Activated gamma-delta T cell treated with Interleukin-2 at 50 U/mL for 16 hours (primary cell): Measurements from ENCODE around the gene SPP2.

Experiments used
- DNase-seq: peaks from one replicate; pipeline ENCODE4 v3.0.0-alpha.2; 2020

SPP2 gene, protein sequence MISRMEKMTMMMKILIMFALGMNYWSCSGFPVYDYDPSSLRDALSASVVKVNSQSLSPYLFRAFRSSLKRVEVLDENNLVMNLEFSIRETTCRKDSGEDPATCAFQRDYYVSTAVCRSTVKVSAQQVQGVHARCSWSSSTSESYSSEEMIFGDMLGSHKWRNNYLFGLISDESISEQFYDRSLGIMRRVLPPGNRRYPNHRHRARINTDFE

DNA sequence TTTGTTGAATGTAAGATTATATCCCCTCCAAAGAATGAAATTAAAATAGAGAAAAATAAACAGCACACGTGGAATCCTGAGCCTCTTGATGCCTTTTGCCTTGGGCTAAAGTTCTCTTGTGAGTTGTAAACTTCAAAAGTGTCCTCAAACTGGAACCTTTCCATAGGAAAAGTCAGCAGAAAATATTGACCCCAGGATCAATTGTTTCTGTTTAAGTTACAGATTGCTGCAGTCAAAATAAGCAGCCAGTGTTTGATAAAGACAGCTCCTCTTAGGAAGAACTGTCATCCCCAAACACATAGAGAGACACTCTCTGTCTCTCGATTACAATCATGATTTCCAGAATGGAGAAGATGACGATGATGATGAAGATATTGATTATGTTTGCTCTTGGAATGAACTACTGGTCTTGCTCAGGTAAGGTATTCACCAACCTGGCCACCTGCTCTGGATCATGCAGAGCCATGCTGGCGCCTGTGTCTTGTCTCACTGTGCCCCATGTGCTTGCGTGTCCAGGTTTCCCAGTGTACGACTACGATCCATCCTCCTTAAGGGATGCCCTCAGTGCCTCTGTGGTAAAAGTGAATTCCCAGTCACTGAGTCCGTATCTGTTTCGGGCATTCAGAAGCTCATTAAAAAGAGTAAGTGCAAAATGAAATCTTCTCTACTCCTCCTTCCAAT lies at the start of gene SPP2:
TSS of gene SPP2 (plus strand) at position 248 of the 681 bp plus-strand sequence. CDS start at position 333, 85 bp downstream.
- no peak for DNase-seq

DNA sequence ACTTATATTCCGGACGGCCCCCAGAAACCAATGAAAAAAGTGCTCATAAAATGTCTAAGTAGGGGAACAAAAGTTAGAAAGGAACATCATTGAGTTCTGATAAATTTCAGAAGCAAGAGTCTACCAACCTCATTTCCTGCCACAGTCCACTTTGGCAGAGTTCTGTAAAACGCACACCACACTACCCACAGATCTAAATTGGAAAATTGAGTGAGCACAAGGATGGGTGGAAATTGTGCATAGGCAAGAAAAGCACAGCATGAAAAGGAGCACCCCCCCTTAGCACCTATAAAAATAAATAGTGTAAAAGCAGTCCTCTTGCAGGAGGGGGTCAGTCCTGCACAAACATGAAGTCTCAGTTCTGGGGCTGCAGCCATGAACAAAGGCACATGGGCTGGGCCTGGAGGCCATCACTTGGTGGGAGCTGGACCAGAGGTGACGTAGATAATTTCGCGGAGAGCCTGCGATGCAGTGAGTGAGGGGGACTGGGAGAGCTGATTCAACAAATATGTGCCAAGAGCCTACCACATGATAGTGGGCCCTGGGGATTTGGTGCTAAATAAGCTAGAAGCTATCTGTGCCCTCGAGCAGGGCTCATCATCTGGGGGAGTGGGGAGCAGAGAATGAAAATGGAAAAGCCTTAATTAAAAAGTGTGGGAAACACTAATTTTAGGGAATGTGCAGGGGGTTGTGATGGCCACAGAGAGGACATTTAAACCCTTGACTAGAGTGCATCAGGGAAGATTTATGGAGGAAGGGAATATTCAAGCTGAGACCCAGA lies 48.9 kb upstream of the SPP2 start:
- DNase-seq, result no peak

DNA sequence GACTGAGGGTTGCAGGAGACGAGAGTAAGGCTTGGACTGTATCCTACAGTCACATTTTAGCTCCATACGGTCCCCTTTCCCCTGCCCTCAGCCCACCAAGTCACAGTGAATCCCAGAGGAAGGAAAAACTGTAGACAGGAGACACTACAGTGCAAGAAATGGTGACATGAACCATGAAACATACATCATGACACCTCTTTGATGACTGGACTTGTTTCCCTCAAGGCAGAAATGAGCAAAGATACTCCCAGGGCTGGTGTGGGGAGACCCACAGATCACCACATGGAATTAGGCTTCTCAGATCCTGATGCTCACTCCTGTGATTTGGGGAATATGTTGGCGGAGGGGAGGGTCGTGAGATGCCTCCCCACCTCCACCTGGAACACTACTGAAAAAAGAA lies 48.2 kb upstream of the SPP2 start:
- no peak for DNase-seq

DNA sequence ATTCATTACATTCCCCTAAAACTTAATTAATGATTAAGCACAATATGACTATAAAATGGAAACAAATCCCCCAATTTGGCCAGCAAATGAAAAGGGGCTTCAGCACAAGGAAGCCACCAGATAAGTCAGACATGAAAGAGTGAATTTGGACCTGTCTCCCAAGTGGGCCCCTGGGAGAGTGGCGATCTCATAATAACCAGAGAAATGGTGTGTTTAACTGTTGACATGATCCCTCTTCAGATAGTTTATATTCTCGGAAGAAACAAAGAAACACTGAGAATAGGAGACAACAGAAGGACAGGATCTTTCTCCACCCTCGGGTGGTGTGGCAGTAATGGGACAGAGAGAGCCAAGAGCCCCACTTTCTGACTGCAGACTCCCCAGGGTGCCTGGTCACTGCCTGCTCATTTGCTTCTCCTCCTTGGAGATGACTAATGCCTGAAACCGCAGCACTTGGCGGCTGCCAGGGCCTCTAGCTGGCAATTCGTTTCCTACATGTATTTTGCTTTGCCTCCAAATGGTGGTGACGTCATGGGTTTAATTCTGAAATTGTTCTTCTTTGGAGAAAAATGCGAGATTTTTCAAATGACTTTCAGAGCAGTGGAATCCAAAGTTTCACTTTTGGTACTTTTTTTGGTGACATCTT lies 46.4 kb upstream of the SPP2 start:
- no peak for DNase-seq

DNA sequence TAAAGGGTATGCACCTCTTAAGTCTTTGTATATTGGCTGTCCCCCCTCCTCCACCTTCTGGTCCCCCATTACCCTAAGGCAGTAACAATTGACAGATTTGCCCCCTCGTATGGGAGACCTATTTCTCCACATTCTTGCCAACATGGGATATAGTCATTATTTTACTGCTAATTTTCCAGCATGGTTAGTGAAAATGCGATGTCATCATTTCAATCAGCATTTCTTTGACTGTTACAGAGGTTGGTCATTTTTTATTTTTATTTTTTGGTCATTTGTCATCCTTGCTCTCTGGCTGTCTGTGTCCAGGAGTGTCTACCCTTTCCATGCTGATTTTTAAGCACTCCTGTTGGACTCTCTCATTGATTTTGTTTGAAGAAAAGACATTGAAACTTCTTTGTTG lies 45.4 kb upstream of the SPP2 start:
- DNase-seq, result no peak

DNA sequence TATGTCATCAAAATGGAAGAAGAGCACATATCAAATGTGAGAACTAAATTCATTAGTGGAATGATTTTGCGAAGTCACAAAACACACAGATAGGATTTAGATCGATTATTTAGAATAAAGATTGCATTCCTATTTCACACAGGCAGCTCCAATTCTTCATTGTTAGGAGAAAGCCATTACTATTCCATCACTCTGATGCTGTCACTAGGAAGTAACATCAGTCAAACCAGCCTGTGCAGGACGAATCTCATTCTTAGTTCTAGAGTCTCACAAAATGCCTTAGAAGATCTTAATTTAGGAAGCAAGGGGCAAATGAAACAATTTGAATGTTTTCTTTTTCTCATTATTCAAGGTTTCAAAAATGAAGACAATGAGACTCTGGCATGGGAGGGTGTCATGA lies 44.0 kb upstream of the SPP2 start:
- DNase-seq, result no peak

DNA sequence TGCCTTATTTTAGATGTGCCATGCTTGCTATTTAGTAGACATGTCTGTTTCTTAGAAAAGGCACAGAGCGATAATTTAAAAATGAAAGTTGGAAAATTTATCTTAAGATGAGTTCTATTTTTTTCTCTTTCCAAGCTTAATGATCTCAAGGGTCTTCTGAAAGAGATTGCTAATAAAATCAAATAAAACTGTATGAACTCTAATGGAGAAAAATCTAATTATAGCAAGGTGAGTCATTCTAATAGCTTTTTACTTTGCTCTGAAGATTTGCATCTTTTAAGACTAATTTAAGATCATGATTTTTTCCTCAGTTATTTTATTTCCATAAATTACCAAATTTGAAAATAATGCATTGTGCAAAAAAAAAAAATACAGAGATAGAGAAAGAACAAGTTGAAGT lies 36.1 kb upstream of the SPP2 start:
- no peak for DNase-seq

DNA sequence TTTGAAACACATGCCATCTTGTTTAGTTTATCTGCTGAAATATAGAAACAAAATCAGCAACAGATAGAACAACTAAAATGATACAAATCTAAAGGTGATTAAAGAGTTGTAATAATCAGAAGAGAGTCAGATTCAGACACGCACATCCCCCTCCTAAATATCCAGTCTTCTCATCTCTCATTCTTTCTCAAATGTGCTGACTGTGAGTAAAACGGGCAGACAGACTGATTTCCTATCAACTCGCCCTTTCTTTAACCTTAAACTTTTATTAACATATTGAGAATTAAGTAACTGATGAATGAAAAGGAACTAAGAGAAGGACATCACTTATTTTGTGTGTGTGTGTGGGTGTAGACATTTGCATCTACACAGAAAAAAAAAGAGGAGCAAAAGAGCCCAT lies 34.6 kb upstream of the SPP2 start:
- DNase-seq, result no peak

DNA sequence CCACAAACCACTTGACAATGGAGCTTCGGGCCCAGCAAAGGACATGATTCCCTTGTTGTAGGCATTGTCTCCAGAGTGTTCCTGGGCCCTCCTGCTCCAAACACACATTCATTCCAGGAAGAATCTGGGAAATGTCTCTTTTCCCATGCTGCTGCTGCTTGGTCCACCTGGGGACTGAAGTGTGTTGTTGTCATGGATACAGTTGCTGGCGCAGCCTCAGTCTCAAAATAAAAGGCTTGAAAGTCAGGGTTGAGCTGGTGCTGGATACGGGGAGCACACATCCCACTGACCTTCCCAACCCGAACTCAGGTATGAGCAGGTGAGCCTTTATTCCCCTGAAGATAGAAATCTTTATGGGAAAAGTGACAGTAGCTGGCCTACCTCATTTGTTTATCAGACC lies 30.6 kb upstream of the SPP2 start:
- DNase-seq, result no peak

DNA sequence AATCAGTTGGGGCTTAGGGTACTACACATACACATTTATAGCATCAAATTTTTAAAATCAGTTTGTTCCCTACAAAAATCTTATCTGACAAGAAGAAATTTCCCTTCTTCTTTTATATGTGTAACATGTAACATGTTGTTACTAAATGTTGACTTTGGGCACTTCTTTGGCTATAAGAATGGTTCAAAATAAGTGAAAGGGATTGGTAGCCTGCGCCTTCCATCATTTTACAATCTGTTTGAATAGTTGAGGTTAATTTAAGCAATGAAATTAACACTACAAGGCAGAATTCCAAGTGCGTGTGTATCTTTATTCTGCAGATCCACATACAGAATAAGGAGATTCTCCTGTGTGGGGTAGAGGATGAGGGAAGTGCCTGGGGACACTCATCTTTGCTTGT lies 30.2 kb upstream of the SPP2 start:
- no peak for DNase-seq

DNA sequence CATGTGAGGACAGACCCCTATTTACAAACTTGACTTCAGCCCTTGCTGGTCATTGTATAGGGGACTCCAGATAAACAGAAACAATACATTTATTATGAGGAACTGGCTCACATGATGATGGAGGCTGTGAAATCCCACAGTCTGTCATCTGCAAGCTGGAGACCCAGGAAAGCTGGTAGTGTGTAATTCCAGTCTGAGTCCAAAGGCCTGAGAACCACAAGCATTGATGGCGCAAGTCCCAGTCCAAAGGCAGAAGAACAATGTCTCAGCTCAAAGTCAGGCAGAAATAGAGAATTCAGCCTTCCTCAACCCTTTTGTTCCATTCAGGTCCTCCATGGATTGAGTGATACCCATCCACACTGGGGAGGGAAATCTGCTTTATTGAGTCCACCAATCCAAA lies 28.1 kb upstream of the SPP2 start:
- DNase-seq, result no peak

DNA sequence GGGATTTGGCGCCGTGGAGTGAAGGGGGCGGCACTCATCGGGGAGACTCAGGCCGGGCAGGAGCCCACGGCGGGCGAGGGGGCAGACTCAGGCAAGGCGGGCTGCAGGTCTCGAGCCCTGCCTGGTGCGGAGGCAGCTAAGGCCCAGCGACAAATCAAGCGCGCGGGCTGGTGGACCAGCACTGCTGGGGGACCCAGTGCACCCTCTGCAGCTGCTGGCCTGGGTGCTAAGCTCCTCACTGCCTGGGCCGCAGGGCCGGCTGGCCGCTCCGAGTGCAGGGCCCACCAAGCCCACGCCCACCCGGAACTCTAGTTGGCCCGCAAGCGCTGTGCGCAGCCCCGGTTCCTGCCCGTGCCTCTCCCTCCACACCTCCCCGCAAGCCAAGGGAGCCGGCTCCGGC lies 26.2 kb upstream of the SPP2 start:
- no peak for DNase-seq

DNA sequence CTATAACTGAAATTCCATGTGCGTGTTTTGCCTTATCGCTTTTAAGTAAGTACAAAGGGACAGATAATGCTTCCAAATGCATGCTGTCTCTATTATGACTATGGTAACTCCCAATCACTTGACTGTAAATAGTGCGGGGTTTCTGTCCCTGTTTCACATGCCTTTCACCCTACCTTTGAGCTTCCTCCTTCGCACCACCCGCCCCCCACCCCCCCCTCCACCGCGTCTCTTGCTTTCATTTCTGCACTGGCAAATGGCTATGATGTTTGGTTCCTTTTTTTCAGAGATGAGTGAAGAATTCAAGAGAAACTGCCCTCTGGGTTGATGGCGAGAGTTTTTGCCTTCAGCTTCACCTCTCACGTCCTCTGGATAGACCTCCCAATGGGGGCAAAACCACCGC lies 25.0 kb upstream of the SPP2 start:
- no peak for DNase-seq

DNA sequence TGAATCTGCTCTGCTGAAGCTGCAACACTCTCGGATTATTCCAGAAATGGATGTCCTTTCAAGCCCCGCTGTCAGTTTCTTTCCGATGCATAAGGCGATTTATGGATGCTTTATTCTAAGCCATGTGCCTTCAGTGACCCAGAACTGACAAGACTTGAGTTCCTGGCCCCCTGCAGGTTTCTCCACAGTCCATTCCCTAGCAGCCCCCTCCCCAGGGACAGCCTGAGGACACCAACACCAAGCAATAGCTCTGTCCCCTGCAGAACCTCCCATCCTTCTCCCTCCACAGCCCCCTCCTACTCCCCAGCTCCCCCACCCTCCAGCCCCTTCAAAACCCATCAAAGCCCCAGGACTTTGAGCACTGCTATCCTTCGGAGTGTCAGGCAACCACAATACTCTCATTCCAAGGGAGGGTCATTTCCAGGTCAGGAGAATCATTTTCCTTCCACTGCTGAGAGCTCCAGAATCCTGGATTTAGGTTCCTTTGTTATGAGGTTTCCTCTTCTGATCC lies 24.6 kb upstream of the SPP2 start:
- DNase-seq, result no peak

DNA sequence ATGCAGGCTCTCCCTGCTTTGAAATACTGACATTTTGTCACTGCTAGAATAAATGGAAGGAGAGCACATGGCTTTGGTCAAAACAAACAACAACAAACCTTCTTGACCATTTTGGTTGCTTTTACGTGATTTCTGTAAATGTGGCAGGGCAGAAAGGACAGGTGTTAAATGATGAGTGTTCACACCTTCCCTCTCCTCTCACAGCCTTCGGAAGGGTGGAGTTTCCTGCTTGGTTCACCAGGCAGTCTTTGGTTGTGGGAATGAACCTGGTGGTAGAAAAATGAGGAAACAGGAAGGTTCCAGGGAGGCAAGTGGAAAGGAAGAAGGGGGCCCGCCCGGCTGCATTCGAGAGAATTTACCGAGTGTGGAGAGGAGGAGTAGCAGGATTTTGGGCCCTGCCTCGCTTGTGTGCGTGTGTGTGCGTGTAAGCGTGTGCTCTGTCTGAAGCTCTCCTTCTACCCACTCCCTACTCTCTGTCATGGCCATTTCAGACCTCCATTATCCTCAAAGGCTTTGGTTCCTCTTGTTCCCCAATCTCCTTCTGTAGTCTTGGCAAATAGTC lies 23.7 kb upstream of the SPP2 start:
- no peak for DNase-seq

DNA sequence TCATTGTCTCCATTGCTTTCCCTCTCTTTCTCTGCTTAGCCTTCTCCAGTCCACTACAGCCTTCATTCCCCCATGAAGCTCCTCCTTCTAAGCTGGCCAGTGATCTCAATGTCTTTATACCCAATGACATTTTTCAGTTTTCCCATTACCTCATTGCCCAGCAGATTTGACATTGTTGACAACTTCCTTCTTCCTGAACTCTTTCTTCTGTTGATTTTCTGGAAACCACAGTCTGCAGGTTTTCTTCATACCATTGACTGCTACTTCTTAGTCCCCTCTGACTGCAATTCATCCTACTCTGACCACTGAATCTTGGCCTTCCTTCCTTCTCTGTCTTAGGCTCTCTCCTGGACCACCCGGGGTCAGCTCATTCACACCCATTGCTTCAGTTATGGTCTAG lies 22.9 kb upstream of the SPP2 start:
- DNase-seq, result no peak

DNA sequence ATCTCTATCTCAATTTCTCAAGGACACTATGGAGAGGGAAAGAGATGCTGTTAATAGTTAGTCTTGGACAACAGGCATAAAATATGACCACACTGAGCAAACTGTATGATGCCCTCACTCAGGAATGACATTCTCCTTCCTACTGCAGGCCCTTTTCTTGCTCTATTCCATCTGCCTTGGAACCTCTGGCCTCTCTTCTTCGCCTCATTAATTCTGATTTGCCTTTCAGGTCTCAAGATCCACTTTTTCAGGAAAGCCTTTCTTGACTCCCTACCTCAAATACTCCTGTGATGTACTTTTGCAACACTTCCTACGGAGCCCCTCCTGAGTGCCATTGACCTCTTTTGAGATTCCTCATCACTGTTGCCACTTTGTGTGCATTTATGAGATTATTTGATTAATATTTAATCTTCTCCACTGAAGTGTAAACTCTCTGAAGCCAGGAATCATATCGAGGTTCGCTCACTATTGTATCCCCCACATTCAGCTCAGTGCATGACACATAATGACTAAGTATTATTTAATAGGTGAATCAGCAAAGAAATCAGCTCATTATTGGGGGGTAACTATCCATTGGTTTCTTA lies 21.3 kb upstream of the SPP2 start:
- no peak for DNase-seq

DNA sequence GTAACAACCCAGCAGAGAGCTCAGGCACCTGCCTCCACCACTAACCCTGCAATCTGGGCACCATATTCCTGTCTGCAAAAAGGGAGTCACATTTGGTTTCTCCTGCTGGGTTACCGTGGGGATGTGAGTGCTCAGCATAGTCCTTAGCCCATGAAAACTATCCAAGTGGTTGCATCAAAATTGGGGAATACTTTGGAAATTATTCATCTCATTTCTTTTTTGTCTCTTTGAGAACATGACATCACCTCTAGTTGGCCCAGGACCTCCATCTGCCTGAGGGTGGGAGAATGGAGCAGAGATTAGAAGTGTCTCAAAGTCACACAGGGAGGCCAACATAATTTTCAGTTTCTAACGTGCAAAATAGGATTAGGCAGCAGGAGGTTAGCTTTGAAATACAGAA lies 19.3 kb upstream of the SPP2 start:
- no peak for DNase-seq

DNA sequence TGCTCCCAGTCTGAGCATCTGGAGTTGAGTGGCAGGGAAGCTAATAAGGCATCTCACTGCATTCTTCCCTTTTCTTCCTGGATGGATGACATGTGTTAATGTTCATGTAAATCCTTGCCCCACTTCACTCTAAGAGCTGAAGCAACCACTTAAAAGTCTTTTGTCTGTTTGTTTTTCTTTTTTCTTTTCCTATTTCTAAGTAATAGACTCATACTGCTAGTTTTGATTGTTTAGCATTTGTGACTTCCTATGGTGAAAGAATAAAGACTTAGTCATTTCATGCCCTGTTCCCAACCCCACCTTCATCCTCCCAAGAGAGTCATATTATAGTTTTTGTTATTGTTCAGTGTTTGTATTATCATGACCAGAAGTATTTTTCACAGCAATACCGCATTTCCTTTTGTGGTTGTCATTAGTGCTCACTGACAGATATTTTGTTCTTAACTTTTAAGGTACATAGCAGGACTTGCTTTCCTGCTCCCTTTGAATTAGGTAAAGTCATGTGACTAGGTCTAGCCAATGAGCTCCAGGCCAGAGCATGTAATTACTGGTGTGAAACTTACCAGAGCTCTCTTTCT lies 18.1 kb upstream of the SPP2 start:
- DNase-seq, result peak; percentile 39

DNA sequence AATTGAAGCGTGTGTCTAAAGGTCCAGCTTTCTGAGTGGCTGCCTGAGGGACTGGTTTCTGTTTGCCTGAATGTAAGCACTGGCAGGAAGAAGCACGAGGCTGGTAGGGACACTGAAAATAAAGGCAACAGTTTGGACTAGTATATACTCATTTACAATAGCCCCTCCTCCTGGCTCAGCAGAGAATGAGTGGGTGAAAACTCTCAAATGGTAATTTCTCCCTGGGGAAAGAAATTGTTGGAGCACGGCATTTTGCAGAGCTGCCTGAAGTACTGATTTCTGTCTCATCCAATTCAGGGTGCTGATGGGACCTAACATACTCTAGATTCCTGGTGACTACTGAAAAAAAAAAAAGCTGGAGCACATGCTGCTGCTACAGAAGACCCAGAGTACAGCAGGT lies 17.3 kb upstream of the SPP2 start:
- DNase-seq, result no peak

DNA sequence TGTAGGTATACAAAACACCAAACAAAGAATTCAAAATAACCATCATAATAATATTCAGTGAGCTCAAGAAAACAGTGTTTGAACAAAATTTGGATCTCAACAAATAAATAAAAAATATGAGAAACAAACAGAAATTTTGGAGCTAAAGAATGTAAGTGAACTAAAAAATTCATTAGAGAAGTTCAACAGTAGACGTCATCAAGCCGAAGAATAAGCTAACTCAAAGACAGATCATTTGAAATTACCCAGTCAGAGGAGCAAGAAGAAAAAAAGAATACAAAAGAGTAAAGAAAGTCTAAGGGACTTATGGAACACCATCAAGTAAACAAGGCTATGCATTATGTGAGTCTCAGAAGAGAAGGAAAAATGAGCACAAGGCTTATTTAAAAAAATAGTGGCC lies 16.6 kb upstream of the SPP2 start:
- no peak for DNase-seq

DNA sequence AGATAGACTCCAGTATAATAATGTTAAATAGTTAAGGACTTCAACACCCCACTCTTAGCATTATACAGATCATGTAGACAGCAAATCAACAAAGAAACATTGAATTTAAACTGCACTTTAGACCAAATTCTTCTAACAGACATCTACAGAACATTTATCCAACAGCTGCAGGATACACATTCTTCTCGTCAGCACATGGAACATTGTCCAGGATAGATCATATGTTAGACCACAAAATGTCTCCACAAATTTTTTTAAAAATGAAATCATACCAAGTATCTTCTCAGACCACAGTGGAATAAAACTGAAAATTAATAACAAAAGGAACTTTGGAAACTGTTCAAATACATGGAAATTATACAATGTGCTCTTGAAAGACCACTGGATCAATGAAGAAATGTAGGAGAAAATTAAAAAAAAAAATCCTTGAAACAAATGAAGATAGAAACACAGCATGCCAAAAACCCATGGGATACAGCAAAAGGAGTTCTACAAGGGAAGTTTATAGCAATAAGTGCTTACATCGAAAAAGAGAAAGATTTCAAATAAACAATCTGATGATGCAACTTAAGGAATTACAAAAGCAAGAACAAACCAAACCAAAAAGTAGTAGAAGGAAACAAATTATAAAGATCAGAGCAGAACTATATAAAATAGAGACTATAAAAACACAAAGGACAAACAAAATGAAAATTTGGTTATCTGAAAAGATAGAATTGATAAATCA lies 12.3 kb upstream of the SPP2 start:
- no peak for DNase-seq
